AML-193 (cell line): ENCODE data around the gene UPP1.

Source experiments
- DNase-seq, 2 experiments: peaks; one replicate each; lab custom pipeline; 2025; lab: John Stamatoyannopoulos, UW

UPP1 gene

DNA sequence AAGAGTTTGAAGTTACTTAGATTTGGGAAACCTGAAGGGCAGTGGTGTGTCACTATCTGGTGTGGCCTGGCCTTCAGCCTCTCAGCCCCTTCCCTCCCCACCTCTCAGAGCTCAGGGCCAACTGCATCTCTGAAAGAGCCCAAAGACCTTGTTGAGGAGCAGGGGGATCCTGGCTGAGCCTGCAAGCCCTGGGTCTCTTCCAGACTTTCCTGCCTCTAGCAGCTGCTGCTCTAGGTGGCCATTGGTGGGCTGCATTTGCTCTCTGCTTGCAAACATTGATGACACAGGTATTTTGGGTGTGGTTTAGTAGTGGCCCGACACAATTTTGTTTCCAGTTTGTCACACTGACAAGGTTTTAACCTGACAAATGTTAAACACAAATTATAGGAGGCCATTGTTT, 3.1 kb upstream of the UPP1 start:
- DNase-seq = no peak

DNA sequence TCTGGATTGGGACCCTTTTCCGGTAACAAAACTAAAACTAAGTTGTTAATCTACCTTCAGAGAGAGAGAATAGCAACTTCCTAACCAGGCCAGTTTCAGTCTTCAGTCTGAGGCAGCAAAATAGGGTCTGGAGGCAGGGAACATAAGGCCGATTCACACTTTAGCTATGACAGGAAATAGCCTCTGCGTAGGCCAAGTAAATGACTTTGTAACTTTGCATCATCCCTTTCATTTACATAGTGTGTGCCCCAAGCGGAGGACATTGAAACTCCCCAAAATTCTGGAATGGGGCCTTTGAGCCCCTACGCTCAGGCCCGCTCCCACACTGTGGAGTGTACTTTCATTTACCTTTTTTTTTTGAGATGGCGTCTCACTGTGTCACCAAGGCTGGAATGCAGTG, 1.7 kb upstream of the UPP1 start:
- no peak for DNase-seq

DNA sequence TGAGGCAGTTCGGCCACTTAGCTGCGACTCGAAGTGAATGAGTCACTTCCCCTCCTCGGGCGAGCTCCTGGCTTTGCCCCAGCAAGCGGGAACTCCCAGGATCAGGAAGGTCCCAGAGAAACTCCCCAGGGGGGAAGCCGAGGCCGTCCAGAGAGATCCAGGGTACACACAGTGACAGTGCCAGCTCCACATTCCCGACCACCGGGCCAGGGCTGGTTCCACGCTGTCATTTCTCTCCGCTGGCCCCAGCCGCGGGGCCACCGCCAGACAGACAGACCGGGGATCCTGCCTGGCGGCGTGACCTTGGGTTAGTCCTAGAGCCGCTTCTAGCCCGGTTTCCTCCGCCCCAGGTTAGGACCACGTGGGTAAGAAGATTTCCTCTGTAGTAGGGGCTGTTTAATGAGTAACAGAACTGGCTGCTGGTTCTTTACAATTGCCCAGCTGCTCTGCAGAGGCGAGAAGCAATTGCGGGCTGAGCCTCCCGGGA, 463 bp upstream of the UPP1 start:
- DNase-seq = peak; percentile 79 to 95

DNA sequence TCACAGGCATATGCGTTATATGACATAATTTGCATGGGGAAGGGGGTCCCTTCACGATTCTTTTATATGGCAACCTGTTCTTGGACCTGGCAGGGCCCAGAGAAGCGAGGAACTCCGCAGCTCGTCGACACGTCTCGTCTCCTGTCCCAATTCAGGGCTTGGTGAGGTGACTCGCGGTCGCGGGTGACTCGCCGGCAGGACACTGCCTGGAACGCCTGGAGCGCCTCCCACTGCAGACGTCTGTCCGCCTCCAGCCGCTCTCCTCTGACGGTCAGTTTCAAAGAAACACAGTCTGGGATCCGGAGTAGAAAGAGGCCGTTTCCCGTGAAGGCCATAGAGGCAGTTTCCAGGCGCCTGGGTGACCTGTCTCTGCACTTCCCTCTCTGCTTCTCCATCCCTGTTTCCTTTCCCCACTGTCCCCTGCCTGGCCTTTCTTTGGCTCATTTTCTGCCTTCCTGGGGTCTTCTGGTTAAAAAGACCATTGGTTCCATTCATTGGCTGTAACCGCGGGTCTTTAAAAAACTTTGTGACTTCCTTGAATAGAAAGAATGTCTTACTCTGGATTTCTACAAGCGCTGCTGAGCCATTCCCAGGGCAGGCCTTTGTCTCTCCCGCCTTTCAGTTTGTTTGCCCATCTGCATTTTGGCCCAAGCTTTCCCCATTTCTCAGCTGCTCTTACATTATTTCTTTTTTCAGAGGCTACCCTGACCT, 1.2 kb downstream of the UPP1 start:
- no peak for DNase-seq

DNA sequence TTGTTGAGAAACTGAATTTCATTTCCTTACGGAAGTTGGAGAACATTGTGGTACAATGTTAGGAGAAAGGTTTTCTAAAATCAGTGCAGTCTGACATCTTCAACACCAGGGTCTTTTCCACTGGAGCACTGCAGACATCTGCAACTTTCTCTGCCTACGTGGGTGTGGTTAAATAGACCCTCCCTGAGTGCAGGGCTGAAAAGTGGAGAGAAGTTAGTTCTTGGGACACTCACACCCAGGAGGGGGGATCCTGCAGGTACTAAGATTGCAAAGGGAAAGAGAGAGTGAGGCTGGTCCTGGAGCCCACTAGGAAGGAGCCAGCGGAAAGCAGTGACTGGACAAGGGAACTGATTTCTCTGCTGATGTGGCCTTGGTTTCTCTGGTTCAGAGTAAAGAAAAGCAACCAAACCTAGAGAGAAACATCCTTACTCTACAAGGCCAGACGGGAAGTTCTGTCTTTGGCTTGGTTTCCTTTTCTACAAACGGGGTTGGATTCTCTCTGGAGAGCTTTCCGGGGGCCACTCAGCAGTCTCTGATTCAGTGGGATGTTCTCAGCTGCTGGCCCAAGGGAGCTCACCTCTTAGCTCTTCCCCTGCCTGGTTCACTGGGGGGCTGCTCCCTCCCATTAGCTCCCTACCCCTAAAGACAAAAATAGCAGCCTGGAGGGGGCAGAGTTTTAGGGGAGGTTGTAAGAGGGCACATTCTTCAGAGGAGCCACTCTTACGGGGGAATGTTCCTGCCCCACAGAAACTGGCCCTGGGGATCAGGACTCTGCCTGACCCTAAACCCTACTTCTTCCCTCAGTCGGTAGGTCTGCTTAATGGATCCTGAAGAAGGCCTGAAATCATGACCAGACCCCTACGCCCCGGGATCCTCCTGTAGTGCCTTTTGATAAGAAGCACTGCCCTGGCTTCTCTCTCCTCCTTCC, 2.7 kb downstream of the UPP1 start:
- DNase-seq = no peak

DNA sequence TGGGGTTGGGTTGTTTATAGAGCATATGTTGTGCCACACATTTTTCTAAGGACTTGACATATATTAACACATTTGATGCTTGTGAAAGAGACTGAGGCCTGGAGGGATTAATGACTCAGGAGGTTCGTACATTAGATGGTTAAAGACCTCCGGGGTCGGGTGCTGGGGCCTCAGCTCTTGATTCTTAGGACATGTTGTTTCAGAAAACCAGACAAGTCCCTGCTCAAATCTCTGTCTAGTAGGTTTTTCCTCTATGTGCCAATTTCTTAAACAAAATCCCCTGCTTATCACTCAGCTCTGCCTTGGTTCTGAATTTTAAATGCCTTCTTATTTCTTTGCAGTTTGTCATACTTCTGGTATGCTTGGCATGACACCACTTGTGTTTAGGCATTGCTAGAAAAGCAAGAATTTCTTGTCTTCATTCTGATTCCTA, 5.8 kb downstream of the UPP1 start:
- DNase-seq = no peak

DNA sequence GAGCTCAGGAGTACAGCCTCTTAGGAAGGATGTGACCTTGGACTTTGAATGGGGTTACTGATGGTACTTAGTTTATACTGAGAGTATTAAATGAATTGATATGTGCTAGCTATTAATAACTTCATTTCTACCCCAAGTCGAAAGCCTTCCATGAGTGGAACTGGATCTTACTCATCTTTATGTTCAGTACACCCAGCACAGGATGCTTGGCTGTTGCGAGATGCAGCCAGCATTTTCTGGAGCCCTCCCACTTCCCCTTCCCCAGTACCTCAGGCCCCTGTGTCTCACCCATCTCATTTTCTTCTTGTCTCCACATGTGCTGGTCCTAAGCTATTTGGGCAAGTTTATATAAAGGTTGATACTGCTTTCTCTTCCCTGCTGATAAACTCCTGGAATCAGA, 7.2 kb downstream of the UPP1 start:
- DNase-seq = peak; percentile 35 to 44

DNA sequence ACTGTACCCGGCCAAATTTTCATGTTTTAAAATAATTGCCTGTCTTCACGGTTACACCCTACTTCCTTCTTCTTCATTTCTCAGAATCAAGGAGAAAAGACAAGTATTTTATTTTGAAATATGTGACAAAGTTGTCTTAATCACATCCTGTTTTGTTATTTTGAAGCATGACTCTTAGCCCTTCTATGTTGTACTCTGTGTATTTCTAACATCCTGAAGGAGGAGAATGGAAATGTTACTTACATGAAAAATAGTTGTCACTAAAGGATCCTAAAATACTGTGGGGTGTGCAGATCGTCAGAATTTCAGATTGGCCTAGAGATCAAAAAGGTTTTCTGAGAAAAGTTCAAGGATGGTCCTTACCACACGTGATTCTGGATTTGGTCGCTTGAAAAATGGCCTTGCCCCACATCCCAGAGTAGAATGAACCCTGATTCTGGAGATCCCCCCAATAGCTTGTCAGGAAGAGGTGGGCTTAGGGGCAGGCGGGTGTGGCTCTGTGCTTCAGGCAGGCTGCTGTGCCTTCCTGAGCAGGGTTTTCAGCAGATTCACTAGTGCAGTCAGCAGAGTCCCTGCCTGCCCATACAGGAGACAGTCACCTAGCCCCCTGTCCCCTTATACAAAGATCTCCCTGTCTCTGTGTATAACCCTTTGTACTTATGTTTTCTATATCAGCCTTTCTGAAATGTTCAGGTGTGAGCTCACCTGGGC, 8.6 kb downstream of the UPP1 start:
- peak; percentile 59 to 62 for DNase-seq

DNA sequence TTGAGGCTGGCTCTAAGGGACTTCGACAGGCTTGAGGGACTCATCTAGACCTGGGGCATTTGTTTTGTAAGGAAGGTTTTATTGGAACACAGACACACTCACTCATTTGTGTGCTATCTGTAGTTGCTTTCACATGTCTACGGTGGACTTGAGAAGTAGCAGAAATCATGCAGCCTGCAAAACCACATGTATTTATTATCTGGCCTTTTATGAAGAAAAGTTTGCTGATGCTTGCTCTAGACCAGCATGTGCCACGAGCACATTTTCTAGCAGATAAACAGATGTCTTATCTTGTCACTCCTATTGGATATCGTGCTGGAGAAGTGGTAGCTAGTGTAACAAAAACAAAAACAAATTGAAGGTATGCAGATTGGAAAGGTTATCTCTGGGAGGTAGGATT, 9.8 kb downstream of the UPP1 start:
- DNase-seq = no peak

DNA sequence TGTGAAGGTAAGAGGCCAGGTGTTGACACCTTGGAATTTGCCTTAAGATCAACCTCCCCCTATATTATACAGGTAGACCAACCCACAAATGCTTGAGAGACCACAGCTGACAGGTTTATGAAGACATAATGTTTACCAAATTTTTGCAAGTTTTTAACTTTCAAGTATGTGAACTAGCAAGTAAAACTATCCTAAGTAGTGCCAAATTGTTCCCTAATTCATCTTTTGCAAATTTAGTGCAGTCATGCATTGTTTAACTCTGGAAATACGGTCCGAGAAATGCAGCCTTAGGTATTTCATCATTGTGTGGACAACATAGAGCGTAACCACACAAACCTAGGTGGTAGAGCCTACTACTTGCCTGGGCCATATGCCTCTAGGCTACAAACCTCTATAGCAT, 10.7 kb downstream of the UPP1 start:
- no peak for DNase-seq

DNA sequence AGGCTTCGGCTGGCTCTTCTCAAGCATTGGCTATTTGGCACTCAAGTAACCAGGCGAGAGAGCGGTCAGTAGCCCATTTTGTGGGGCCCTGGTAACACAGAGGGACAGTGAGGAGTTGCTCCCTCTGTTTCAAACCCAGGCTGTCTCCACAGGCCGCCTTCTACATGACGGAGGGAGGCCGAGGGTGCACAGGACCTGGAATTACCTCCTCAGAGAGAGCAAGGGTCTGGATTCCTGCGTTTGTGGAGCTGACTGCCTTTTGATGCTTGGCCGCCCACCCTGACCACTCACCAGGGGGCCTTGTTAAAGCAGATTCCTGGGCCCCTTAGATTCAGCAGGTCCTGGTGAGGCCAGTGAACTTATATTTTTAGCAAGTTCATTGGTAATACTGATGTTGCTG, 12.3 kb downstream of the UPP1 start:
- DNase-seq = no peak

DNA sequence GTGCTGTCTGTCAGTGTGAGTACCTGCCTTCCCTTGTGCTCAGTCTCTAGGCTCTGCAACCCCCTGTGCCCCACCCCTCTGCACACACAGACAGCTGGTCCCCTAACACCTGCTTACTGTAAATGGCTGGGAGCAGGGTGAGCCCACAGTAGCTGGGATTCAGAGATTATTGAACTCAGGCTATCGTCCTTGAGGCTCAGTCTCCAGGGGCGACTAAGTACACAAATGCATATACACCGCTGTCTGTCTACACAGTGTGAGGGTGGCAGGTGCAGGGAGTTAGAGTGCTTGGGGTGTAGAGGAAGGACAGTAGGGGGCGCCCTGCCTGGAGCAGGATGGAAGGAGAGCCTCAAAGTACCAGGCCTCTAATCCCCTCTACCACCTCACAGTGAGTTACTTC, 12.9 kb downstream of the UPP1 start:
- DNase-seq = peak in 1 of 2 experiments; percentile 14

DNA sequence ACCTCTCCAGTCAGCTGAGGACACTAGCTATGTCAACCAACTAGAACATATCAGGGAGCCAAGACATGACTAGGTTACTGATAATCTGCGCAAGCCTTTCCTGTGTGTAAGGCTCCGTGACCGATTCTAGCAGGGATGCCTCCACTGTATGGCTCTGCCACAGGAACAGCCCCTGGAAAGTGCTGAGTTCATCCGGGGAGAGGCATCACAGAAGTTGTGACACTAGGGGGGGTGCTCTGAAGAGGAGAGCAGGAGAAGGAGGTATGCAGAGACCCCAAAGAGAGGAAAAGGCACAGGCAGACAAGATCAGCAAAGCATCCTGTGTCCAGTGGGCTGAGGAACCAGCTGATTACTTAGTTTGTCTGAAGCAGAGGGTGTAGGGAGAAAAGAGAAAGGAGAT, 13.5 kb downstream of the UPP1 start:
- DNase-seq = no peak

DNA sequence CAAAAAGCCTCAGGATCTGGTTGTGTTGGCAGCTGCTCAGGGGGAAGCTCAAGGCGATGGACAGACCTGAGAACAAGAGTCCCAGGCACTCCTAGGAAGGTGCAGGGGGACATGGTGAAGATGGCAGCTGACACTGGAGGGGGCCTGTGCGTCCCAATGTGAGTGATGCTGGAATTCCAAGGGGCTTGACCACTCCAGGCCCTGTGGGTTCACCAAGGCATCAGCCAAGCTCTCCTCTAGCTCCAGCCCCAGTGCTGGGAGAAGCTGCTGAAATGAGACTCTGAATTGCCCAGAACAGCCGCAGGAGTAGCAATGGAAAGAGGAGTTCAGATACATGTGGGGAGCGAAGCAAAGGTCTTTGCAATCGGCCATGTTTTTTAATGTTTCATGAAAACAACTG, 16.0 kb downstream of the UPP1 start:
- no peak for DNase-seq

DNA sequence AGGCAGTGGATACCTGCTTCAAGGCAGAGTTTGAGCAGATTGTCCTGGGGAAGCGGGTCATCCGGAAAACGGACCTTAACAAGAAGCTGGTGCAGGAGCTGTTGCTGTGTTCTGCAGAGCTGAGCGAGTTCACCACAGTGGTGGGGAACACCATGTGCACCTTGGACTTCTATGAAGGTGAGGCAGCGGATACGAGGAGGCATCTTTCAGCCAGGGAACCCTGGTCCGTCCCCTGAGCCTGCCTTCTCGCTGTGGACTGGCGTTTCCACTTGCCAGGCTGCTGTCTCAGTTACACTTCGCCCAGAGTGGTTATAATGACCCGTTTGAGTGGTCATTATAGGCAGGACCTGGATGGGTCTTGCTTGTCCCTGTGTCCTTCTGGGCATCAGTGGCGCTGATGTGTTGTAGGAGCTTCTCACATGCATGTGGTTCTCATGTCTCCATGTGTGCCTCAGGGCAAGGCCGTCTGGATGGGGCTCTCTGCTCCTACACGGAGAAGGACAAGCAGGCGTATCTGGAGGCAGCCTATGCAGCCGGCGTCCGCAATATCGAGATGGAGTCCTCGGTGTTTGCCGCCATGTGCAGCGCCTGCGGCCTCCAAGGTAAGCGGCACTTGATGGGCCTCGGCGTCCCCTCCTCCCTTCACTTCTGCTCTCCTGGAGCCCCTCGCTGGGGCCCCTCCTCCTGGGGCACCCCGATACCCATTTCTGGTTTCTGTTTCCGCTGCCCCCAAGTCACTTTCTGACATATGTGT, 18.0 kb downstream of the UPP1 start:
- no peak for DNase-seq

DNA sequence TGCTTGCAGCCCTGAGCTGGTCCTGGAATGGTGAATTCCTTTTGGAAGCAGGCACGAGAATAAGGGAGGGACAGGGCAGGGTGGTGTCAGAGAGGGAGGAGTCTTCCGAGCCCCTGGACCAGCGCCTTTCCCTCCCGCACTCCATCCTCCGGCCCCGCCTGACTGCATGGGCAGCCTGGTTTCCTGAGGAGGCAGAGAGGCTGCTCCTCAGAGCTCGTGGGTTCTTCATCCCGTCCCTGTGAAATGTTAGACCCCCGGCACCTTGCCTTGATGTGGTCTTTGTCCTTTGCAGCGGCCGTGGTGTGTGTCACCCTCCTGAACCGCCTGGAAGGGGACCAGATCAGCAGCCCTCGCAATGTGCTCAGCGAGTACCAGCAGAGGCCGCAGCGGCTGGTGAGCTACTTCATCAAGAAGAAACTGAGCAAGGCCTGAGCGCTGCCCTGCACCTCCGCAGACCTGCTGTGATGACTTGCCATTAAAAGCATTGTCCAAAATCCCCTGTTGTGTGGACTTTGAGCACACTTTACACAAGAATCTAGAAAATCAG, 18.9 kb downstream of the UPP1 start:
- no peak for DNase-seq

DNA sequence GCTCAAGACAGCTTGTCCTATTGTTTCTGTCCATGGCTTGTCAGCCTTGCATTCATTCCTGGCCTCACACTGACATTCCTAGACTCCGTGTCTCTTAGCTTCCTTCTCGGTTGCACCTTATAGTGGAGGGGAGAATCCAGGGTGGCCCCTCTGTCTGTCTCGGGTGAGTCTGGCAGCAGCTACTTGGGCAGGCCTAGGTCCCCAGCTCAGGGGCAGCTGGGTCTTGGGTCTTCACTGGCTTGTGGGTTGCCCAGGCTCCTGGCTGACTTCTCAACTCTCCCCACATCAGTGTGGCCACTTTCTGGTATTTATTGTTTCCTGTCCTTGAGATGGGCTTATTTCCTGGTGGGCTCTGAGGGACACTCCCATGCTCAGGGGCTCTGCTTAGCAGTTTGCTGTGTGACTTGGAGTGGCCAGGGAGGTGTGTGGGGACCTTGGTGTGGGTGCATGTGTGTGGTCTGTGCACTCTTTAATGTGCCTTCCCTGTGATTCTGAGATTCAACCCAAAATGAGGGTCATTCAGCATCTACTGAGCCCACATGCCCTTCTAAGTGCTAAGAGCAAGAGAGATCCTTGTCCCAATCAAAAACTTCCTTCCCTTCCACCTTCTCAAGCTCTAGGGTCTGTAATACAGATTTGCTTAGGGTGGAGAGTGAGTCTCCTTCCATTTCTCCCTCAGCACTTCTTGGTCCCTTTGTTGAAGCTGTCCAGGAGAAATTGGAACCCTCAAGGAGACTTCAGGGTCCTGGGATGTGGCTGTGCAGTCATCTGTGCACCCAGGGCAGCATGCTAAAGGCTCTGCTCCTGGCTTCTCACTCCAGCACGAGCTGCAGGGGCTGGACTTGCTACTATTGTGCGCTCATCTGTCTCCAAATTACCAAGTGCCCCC, 20.1 kb downstream of the UPP1 start:
- no peak for DNase-seq

DNA sequence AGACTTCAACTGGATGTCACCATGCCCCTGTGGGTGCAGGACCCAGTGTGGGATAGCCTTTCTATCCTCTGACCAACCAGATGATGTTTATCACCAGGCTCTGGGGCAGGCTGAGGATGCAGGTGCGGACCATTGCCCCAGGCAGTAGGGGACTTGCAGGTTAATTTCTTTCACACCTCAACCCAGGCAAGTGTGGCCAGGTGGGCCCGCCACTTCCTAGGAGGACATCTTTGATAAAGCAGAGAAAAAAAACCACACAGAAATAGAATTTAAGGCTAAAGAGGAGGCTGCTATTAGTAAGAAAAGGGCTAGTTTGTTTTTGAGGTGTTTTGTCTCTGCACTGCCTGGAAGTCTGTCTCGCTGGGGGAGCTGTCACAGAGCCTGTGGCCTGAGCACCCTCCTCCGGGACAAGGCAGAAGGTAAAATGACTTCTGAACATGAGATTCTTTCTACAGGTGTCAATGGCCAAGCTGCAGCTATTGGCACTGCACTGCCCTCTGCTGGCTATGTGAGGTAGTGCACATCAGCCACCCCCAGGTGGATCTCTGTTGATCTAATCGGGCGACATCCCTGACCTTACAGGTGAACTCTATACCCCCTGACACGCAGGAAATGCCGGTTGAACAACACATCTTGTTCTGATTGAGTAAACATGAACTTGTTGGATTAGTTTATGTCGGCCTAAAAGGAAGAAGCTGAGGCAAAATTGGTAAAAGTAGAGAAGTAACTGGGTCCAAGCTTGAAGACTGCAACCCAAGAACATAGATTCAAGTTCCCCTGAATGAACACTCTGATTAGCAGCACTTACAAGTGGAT, 21.0 kb downstream of the UPP1 start:
- DNase-seq = peak; percentile 5 to 33

DNA sequence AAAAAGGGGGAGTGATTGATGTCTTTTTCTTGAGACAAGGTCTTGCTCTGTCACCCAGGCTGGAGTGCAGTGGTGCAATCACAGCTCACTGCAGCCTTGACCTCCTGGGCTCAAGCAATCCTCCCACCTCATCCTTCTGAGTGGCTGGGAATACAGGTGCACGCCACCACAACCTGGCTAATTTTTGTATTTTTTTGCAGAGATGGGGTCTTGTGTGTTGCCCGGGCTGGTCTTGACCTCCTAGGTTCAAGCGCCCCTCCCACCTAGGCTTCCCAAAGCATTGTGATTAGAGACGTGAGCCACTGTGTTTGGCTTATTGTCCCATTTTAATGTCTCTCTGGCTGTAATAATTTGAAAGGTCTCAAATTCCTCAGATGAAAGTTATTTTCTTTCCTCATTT, 21.8 kb downstream of the UPP1 start:
- no peak for DNase-seq

DNA sequence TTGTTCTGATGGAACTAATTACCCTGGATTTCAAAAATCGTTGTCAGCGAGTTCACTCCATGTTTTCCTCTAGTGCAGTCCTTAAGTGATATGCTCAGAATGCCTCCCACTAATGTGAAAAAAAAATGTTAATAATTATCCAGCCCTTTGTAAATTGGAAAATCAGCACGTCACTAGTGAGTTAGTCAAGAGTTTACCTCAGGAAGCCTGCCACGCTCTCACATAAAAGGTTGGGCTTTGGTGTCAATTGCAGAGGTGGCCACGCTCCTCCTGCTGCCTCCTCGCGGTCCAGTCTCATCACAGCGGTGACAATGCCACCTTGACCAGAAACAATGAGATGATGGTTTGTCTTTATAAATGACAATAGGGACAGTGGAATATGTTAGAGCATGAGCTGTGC, 22.5 kb downstream of the UPP1 start:
- DNase-seq = no peak
